Tibial artery (tissue), 4 donors: ENCODE data around the gene CDH11.

Source experiments
- DNase-seq, 2 donors: peaks; one replicate each; pipeline ENCODE4 v3.0.0-alpha.2; 2019
- H3K27ac ChIP-seq, 2 donors: fragments of 200-600 bp; sonication (generic) in 1 of 2; 1 replicate in 1 of 2; 2 replicates in 1 of 2; pipeline ENCODE4 v1.5.1; 2018 to 2019; ENCODE audit warnings: mild to moderate bottlenecking in 1 of 2
- H3K27me3 ChIP-seq, 2 donors: fragments of 200-600 bp; sonication (generic) in 1 of 2; one replicate each; pipeline versions ENCODE4 v1.5.1 to v1.6.0; 2016 to 2019
- H3K36me3 ChIP-seq, 3 donors: fragments of 200-600 bp; sonication (generic) in 2 of 3; one replicate each; pipeline ENCODE4 v1.5.1; 2016 to 2019; ENCODE audit warnings: mild to moderate bottlenecking in 2 of 3
- H3K4me1 ChIP-seq, 4 donors: fragments of 200-600 bp; sonication (generic) in 2 of 4; 1 replicate in 3 of 4; 2 replicates in 1 of 4; pipeline ENCODE4 v1.5.1; 2016 to 2019
- H3K4me3 ChIP-seq, 2 donors: fragments of 200-600 bp; sonication (generic) in 1 of 2; 1 replicate in 1 of 2; 2 replicates in 1 of 2; pipeline ENCODE4 v1.5.1; 2018 to 2019; ENCODE audit warnings: mild to moderate bottlenecking in 2 of 2
- H3K9me3 ChIP-seq, 3 donors: fragments of 200-600 bp; sonication (generic) in 1 of 3; one replicate each; pipeline ENCODE4 v1.5.1; 2016 to 2019
- CTCF ChIP-seq, 2 experiments: fragments of 200-600 bp in 1 of 2; fragments of 450-650 bp in 1 of 2; IDR thresholded peaks; one replicate each; pipeline ENCODE4 v1.5.1; 2017 to 2019; ENCODE audit warnings: antibody characterized with exemption in 2 of 2, mild to moderate bottlenecking in 1 of 2, moderate library complexity in 1 of 2
- intact Hi-C: fragments of 100-400 bp; cut with DNase I; formaldehyde crosslinking; loops from one replicate; pipeline ENCODE4 v1.15.0; 2023; ENCODE audit warnings: low total_unique reads

The CDH11 gene

DNA sequence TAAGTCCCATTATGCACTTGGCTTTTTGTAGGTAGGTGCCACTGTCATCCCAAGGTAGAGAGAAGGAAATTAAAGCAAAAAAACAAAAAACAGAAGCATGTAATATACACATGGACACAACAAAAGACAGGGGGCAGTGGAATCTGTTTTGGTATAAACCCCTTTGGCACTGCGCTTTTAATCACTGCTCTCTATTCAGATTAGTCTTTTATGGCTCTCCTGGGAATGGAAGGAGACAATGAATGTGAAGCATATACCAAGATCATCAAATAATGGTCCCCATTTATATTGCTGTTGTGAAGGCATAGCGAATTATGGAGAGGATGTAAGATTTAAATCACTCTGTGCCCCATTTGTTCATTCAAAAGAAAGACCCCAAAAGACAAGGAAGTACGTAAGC, 17.4 kb downstream of the CDH11 start:
- Histone ChIP-seq H3K36me3 (no peaks in the 10 kb centered on the region), H3K4me3 (no peak overlapping the region), H3K27me3 (no peaks in the 10 kb centered on the region), H3K9me3 (no peaks in the 10 kb centered on the region), H3K27ac (no peak overlapping the region), H3K4me1 (peaks cover 0 to 17% (median 1%) of the 10 kb centered on the region in 4 donors)
- no peak for TF ChIP-seq CTCF (IDR thresholded peaks at IDR 0.05)
- DNase-seq = no peak
- intact Hi-C loops = no loop called here

- no peaks in the 10 kb centered on the region for H3K27me3 ChIP-seq
- intact Hi-C loops = no loop called here
- no peaks in the 10 kb centered on the region for H3K9me3 ChIP-seq
- no peaks in the 10 kb centered on the region for H3K36me3 ChIP-seq
- TF ChIP-seq CTCF (IDR thresholded peaks at IDR 0.05) = no peak
- H3K4me3 ChIP-seq = no peak overlapping the region
- H3K4me1 ChIP-seq = peaks cover 0 to 17% (median 1%) of the 10 kb centered on the region in 4 donors
- no peak overlapping the region for H3K27ac ChIP-seq
- DNase-seq = no peak
Measured at GRCh38 chr16:65102326-65102725, 19.5 kb downstream of the CDH11 start.

GRCh38 chr16:65101009-65101408, 20.9 kb downstream of the CDH11 start:
- Histone ChIP-seq H3K4me1 (peaks cover 0 to 11% (median 0%) of the 10 kb centered on the region in 4 donors), H3K4me3 (no peak overlapping the region), H3K27me3 (no peaks in the 10 kb centered on the region), H3K9me3 (no peaks in the 10 kb centered on the region), H3K36me3 (no peaks in the 10 kb centered on the region), H3K27ac (no peak overlapping the region)
- DNase-seq = no peak
- intact Hi-C loops = no loop called here
- TF ChIP-seq CTCF (IDR thresholded peaks at IDR 0.05) = no peak

- H3K4me3 ChIP-seq = no peak overlapping the region
- no peak overlapping the region for H3K27ac ChIP-seq
- no peaks in the 10 kb centered on the region for H3K27me3 ChIP-seq
- no peaks in the 10 kb centered on the region for H3K9me3 ChIP-seq
- no peaks in the 10 kb centered on the region for H3K36me3 ChIP-seq
- no peaks in the 10 kb centered on the region for H3K4me1 ChIP-seq
- intact Hi-C loops = no loop called here
- no peak for DNase-seq
- TF ChIP-seq CTCF (IDR thresholded peaks at IDR 0.05) = no peak
Measured at GRCh38 chr16:65099607-65100006, 22.3 kb downstream of the CDH11 start.

DNA sequence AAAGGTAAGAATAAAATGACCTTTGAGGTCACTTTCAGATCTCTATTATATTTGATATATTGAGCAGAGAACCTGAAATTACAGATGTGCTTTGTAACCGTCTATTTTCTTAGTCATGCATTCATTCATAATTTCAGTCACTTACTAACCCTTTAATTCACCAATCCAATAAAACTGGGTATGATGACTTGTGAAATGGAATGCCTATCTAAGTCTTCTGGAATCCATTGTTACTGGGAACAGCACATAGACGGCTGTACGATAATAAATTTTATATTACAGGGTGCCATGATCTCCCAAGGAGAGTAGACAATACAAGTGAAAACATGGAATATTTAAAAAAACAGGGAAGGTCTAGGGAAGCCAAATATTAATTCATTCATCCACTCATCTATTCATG, 22.9 kb downstream of the CDH11 start:
- no peaks in the 10 kb centered on the region for H3K36me3 ChIP-seq
- no peak overlapping the region for H3K27ac ChIP-seq
- DNase-seq = no peak
- H3K4me1 ChIP-seq = no peaks in the 10 kb centered on the region
- no peak for TF ChIP-seq CTCF (IDR thresholded peaks at IDR 0.05)
- no peaks in the 10 kb centered on the region for H3K27me3 ChIP-seq
- intact Hi-C loops = no loop called here
- no peaks in the 10 kb centered on the region for H3K9me3 ChIP-seq
- H3K4me3 ChIP-seq = no peak overlapping the region

DNA sequence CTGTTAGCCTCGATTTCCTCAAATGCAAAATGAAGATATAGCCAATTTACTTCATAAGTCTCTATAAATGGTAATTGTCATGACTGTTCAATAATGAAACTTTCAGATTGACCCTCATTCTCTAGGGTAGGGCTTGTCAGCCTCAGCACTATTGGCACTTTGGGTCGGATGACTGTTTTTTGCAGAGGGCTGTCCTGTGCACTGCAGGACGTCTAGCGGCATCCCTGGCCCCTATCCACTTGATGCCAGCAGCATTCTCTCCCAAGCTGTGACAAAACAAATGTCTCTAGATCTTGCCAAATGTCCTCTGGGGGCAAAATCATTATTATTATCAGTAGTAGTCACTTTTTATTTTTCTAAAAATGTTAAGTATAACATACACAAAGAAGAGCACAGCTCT, 24.6 kb downstream of the CDH11 start:
- TF ChIP-seq CTCF (IDR thresholded peaks at IDR 0.05) = no peak
- Histone ChIP-seq H3K36me3 (no peaks in the 10 kb centered on the region), H3K4me3 (no peak overlapping the region), H3K4me1 (no peaks in the 10 kb centered on the region), H3K27ac (no peak overlapping the region), H3K9me3 (no peaks in the 10 kb centered on the region), H3K27me3 (no peaks in the 10 kb centered on the region)
- no peak for DNase-seq
- intact Hi-C loops = no loop called here
